ENCODE measurements around the gene POLR2M.

DNA sequence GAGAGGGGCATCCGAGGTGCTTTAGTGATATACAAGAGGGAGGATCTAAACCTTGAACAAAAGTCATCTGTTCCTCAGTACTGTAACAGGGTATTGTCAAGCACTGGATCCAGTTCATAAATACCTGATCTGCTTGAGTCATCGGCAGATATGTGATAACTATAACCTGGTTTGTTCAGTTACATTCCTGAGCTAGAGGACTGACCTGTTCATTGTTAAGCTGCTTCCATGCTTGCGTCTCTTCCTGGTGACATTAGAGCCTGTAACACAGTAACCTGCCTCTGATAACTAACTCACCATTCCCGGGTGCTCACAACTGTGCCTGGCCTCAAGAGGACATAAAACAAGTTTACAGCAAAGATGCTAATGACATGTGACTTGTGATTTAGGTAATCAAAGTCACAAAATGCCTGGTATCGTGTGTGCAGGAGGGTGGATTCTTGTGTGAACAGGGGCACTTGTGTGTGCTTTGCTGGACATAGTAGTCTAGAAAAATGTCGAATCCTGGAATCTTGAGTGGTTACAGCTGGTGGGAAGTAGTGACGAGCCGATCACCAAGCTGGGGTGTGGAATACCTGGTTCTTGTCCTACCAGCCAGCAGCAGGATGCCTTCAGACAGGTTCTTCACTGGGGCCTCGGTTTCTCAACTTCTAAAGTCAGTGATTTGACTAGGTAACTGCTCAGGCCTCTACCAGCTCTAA lies 30.9 kb upstream of the POLR2M start:
- TF ChIP-seq, protein P1, sequence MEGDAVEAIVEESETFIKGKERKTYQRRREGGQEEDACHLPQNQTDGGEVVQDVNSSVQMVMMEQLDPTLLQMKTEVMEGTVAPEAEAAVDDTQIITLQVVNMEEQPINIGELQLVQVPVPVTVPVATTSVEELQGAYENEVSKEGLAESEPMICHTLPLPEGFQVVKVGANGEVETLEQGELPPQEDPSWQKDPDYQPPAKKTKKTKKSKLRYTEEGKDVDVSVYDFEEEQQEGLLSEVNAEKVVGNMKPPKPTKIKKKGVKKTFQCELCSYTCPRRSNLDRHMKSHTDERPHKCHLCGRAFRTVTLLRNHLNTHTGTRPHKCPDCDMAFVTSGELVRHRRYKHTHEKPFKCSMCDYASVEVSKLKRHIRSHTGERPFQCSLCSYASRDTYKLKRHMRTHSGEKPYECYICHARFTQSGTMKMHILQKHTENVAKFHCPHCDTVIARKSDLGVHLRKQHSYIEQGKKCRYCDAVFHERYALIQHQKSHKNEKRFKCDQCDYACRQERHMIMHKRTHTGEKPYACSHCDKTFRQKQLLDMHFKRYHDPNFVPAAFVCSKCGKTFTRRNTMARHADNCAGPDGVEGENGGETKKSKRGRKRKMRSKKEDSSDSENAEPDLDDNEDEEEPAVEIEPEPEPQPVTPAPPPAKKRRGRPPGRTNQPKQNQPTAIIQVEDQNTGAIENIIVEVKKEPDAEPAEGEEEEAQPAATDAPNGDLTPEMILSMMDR (IDR thresholded peaks at IDR 0.05) = no peak
- TF ChIP-seq POLR2A (IDR thresholded peaks at IDR 0.05) = no peak
